Stomach (tissue), 4 donors: ENCODE results near the gene CFAP54.

Experiments used
- POLR2AphosphoS5 ChIP-seq, 3 donors: sonication (generic); formaldehyde crosslinking; IDR thresholded peaks; one replicate each; pipeline ENCODE4 v1.6.1; 2016; ENCODE audit warnings: antibody characterized with exemption in 3 of 3
- TF ChIP-seq, protein P1 (sequence below), 7 experiments: fragments of 450-650 bp in 4 of 7; fragments of 200-600 bp in 3 of 7; sonication (generic) in 3 of 7; IDR thresholded peaks; one replicate each; pipeline ENCODE4 v1.5.1; 2016 to 2019; ENCODE audit warnings: antibody characterized with exemption in 7 of 7, control low read depth in 2 of 7, mild to moderate bottlenecking in 1 of 7

DNA sequence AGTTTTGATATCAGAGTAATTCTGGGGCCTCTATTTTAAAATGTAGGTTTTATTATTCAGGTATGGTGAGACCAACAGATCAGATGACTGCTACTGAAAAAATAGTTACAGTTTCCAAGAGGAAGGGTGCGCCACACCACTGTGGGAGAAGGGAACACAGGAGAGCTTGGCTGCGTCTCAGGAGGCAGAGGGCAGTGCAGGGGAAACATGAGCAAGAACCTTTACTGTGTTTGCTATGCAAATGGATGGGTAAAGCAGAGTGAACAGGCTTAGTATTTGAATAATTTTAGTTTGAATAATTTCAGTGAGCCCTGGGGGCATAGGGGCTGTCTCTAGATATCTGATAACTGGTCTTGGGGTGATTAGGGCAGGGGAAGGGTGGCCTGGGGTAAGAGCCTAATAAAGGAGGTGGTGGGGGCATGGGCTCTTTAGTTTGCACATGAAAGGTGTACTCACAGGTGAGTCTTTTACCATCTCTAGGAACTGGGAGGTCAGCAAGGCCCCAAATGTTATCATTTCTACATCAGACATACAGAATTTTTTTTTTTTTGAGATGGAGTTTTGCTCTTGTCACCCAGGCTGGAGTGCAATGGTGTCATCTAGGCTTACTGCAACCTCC lies 220.9 kb downstream of the CFAP54 start:
- TF ChIP-seq, protein P1, sequence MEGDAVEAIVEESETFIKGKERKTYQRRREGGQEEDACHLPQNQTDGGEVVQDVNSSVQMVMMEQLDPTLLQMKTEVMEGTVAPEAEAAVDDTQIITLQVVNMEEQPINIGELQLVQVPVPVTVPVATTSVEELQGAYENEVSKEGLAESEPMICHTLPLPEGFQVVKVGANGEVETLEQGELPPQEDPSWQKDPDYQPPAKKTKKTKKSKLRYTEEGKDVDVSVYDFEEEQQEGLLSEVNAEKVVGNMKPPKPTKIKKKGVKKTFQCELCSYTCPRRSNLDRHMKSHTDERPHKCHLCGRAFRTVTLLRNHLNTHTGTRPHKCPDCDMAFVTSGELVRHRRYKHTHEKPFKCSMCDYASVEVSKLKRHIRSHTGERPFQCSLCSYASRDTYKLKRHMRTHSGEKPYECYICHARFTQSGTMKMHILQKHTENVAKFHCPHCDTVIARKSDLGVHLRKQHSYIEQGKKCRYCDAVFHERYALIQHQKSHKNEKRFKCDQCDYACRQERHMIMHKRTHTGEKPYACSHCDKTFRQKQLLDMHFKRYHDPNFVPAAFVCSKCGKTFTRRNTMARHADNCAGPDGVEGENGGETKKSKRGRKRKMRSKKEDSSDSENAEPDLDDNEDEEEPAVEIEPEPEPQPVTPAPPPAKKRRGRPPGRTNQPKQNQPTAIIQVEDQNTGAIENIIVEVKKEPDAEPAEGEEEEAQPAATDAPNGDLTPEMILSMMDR (IDR thresholded peaks at IDR 0.05), result no peak
- TF ChIP-seq POLR2AphosphoS5 (IDR thresholded peaks at IDR 0.05), result no peak
